ENCODE data around the gene AK3.

The AK3 gene

DNA sequence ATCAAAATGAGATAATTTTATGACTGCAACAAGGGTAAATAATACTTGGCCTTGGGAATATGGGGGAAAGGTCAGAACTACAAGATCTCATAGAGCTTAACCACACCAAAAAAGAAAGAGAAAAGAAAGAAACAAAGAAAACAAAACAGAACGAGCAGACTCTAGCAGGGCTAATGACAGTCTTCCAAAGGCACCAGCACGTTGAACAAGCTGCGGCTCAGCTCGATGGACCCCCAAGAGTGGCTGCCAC, 689 bp downstream of the AK3 start:
- H3K4me3 Mint-ChIP-seq = peak overlapping the region; percentile 85 to 91
- DNase-seq (no peak), ATAC-seq (replicated peaks) (no peak)
- H3K27me3 Mint-ChIP-seq = no peaks in the 10 kb centered on the region
- H3K4me1 Mint-ChIP-seq (ENCODE audit: low read depth in 2 of 2) = peaks cover 27 to 36% of the 10 kb centered on the region in 2 donors
- H3K27ac Mint-ChIP-seq = peak overlapping the region; percentile 86 to 94
- peaks cover 3% of the 10 kb centered on the region for H3K36me3 Mint-ChIP-seq (ENCODE audit: insufficient read depth)
- no peaks in the 10 kb centered on the region for H3K9me3 Mint-ChIP-seq

DNA sequence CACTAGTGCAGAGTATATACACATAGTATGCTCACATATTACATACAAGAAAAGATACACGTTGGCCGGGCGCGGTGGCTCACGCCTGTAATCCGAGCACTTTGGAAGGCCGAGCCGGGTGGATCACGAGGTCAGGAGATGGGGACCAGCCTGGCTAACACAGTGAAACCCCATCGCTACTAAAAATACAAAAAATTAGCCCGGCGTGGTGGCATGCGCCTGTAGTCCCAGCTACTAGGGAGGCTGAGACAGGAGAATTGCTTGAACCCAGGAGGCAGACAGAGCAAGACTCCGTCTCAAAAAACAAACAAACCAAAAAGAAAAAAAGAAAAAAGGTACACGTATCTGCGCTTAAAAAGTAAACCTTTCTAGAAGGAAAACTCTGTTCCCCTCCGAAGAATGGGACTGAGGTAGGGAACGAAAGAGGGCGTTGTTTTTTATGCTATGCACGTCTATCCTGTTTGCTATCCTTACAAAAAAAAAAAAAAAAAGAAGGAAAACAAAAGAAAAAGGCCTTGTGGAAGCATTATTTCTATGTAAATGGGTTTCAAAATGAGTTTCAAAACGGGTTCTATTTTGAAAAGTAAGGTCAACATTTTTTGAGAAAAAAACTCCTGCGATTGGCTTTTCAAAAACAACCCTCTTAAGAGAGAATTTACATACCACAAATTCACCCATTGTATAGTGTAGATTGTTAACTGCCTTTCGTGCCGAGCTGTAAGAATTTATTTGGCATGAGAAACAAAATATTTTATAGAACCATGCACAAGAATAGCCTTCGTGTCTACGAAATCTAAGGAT, 1.2 kb downstream of the AK3 start:
- Mint-ChIP-seq H3K36me3 (ENCODE audit: insufficient read depth) (peaks cover 3% of the 10 kb centered on the region), H3K4me1 (ENCODE audit: low read depth in 2 of 2) (peaks cover 27 to 37% of the 10 kb centered on the region in 2 donors), H3K27ac (peak overlapping the region; percentile 86 to 94), H3K27me3 (no peaks in the 10 kb centered on the region), H3K9me3 (no peaks in the 10 kb centered on the region), H3K4me3 (peak overlapping the region; percentile 85 to 91)
- no peak for DNase-seq
- no peak for ATAC-seq (replicated peaks)

DNA sequence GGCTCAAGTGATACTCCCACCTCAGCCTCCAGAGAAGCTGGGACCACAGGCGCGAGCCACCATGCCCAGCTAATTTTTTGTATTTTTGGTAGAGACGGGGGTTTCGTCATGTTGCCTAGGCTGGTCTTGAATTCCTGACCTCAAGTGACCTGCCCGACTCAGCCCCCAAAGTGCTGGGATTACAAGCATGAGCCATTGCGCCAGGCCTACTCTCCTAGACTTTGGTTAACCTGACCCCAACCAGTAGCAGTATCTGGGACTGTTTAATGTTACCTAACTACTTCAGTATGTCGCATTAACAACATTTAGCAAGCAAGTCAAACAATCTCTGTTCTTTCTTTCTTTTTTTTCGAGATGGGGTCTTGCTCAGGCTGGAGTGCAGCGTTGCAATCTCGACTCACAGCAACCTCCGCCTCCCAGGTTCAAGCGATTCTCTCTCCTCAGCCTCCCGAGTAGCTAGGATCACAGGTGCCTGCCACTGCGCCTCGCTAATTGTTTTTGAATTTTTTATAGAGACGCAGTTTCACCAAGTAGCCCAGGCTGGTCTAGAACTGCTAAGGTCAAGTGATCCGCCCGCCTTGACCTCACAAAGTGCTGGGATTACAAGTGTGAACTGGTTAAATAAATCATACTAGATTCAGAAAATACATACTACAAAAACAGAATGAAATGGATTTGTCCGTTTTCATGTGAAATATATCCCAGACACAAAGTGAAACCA, 2.0 kb downstream of the AK3 start:
- Mint-ChIP-seq H3K27ac (peak overlapping the region; percentile 86 to 94), H3K4me1 (ENCODE audit: low read depth in 2 of 2) (peaks cover 33 to 42% of the 10 kb centered on the region in 2 donors), H3K36me3 (ENCODE audit: insufficient read depth) (peaks cover 3% of the 10 kb centered on the region), H3K9me3 (no peaks in the 10 kb centered on the region), H3K4me3 (peak overlapping the region; percentile 85 to 91), H3K27me3 (no peaks in the 10 kb centered on the region)
- ATAC-seq (replicated peaks) (no peak), DNase-seq (no peak)

- Mint-ChIP-seq H3K9me3 (no peaks in the 10 kb centered on the region), H3K27me3 (no peaks in the 10 kb centered on the region), H3K27ac (no peak overlapping the region), H3K4me3 (no peak overlapping the region), H3K36me3 (ENCODE audit: insufficient read depth) (peaks cover 3% of the 10 kb centered on the region), H3K4me1 (ENCODE audit: low read depth in 2 of 2) (peaks cover 33 to 60% of the 10 kb centered on the region in 2 donors)
- ATAC-seq (replicated peaks) = no peak
- no peak for DNase-seq
These were observed 6.9 kb downstream of the AK3 start for GRCh38 chr9:4734150-4734549.

- peaks cover 30 to 59% of the 10 kb centered on the region in 2 donors for H3K4me1 Mint-ChIP-seq (ENCODE audit: low read depth in 2 of 2)
These were observed 8.1 kb downstream of the AK3 start for GRCh38 chr9:4732890-4733289.

GRCh38 chr9:4727593-4727992, 13.4 kb downstream of the AK3 start:
- Mint-ChIP-seq H3K4me3 (no peak overlapping the region), H3K27ac (peak overlapping the region in 1 of 2 donors; percentile 63), H3K27me3 (no peaks in the 10 kb centered on the region), H3K36me3 (ENCODE audit: insufficient read depth) (peaks cover 8% of the 10 kb centered on the region), H3K9me3 (no peaks in the 10 kb centered on the region), H3K4me1 (ENCODE audit: low read depth in 2 of 2) (peaks cover 28 to 51% of the 10 kb centered on the region in 2 donors)
- ATAC-seq (replicated peaks) = no peak
- no peak for DNase-seq

More at GRCh38 chr9:4732890-4733289, 8.1 kb downstream of the AK3 start:
- Mint-ChIP-seq H3K4me3 (no peak overlapping the region), H3K36me3 (ENCODE audit: insufficient read depth) (no peaks in the 10 kb centered on the region), H3K9me3 (no peaks in the 10 kb centered on the region), H3K27me3 (no peaks in the 10 kb centered on the region), H3K27ac (no peak overlapping the region)
- DNase-seq (no peak), ATAC-seq (replicated peaks) (no peak)

DNA sequence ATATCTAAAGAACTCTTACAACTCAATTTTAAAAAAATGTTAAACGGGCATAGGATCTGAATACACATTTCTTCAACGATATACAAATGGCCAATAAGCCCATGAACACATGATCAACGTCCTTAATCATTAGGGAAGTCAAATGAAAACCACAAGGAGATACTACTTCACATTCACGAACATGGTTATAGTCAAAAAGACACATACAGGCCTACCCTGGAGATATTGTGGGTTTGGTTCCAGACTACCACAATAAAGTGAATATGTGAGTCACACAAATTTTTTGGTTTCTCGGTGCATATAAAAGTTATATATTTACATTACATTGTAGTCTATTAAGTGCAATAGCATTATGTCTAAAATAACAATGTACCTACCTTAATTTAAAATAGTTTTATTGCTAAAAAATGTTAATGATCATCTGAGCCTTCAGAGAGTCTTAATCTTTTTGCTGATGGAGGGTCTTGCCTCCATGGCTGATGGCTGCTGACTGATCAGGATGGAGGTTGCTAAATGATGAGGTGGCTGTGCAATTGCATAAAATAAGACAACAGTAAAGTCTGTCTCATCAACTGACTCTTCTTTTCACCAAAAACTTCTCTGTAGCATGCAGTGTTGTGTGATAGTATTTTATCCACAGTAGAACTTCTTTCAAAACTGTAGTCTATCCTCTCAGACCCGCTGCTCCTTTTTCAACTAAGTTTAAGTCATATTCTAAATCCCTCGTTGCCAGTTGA, 15.1 kb downstream of the AK3 start:
- H3K36me3 Mint-ChIP-seq (ENCODE audit: insufficient read depth) = peaks cover 11% of the 10 kb centered on the region
- no peak overlapping the region for H3K4me3 Mint-ChIP-seq
- peaks cover 24 to 39% of the 10 kb centered on the region in 2 donors for H3K4me1 Mint-ChIP-seq (ENCODE audit: low read depth in 2 of 2)
- H3K27ac Mint-ChIP-seq = peak overlapping the region; percentile 29 to 81
- no peak for DNase-seq
- no peaks in the 10 kb centered on the region for H3K9me3 Mint-ChIP-seq
- peak; percentile 56 for ATAC-seq (replicated peaks)
- H3K27me3 Mint-ChIP-seq = no peaks in the 10 kb centered on the region

- ATAC-seq (replicated peaks) (no peak), DNase-seq (no peak)
- no peaks in the 10 kb centered on the region for H3K27me3 Mint-ChIP-seq
- H3K4me1 Mint-ChIP-seq (ENCODE audit: low read depth in 2 of 2) = peaks cover 10 to 18% of the 10 kb centered on the region in 2 donors
- H3K9me3 Mint-ChIP-seq = no peaks in the 10 kb centered on the region
- no peak overlapping the region for H3K27ac Mint-ChIP-seq
- H3K4me3 Mint-ChIP-seq = no peak overlapping the region
- peaks cover 28% of the 10 kb centered on the region for H3K36me3 Mint-ChIP-seq (ENCODE audit: insufficient read depth)
These were observed 19.3 kb downstream of the AK3 start for GRCh38 chr9:4721736-4722135.

DNA sequence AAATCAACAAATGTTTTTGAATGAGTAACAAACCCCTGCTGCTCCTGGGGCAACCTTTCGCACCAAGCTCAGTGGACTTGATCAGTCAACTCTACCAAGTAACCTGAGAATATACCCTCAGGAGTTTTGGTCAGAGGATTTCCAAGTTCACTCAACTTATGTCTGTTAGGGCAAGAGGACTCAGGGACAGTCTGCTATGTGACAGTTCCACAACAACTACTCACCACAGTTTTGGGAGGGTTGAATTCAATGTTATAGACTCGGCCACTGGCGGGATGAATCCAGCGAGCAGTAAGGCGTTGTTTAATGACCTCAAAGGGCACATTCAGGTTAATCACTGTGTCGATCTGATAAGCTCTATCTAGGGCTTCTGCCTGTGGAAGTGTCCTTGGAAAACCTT, 22.1 kb downstream of the AK3 start:
- peaks cover 0 to 3% of the 10 kb centered on the region in 2 donors for H3K4me1 Mint-ChIP-seq (ENCODE audit: low read depth in 2 of 2)
- no peaks in the 10 kb centered on the region for H3K9me3 Mint-ChIP-seq
- ATAC-seq (replicated peaks) (no peak), DNase-seq (no peak)
- no peak overlapping the region for H3K4me3 Mint-ChIP-seq
- no peaks in the 10 kb centered on the region for H3K27me3 Mint-ChIP-seq
- H3K36me3 Mint-ChIP-seq (ENCODE audit: insufficient read depth) = peaks cover 36% of the 10 kb centered on the region
- peak overlapping the region; percentile 20 to 63 for H3K27ac Mint-ChIP-seq

GRCh38 chr9:4717815-4718214, 23.2 kb downstream of the AK3 start:
- ATAC-seq (replicated peaks) = no peak
- Mint-ChIP-seq H3K27ac (peak overlapping the region in 1 of 2 donors; percentile 68), H3K27me3 (no peaks in the 10 kb centered on the region), H3K4me1 (ENCODE audit: low read depth in 2 of 2) (peaks cover 0 to 3% of the 10 kb centered on the region in 2 donors), H3K9me3 (no peaks in the 10 kb centered on the region), H3K36me3 (ENCODE audit: insufficient read depth) (peaks cover 38% of the 10 kb centered on the region), H3K4me3 (no peak overlapping the region)
- no peak for DNase-seq

DNA sequence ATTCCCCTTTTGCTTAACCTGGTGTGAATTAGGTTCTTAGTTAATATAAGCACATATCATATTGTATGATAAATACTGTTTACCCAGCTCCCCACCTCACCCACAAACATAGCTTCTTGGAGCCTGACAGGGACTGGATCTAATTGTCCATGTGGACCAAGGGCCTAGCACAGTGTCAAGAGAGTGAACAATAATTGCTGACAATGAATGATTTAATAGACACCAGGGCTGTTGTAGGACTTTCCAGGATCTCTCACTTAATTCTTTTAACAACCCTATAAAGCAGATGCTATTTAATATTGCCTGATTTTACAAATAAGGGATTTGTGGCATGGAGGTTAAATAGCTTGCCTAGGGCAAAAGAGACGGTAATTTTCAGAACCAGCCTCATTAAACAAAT, 24.8 kb downstream of the AK3 start:
- Mint-ChIP-seq H3K27me3 (no peaks in the 10 kb centered on the region), H3K4me1 (ENCODE audit: low read depth in 2 of 2) (peaks cover 0 to 7% of the 10 kb centered on the region in 2 donors), H3K27ac (peak overlapping the region in 1 of 2 donors; percentile 77), H3K9me3 (no peaks in the 10 kb centered on the region), H3K4me3 (no peak overlapping the region), H3K36me3 (ENCODE audit: insufficient read depth) (peaks cover 44% of the 10 kb centered on the region)
- no peak for ATAC-seq (replicated peaks)
- DNase-seq = no peak

- Mint-ChIP-seq H3K4me1 (ENCODE audit: low read depth in 2 of 2) (peaks cover 0 to 4% of the 10 kb centered on the region in 2 donors), H3K27me3 (no peaks in the 10 kb centered on the region), H3K4me3 (no peak overlapping the region), H3K27ac (no peak overlapping the region), H3K36me3 (ENCODE audit: insufficient read depth) (peaks cover 47% of the 10 kb centered on the region), H3K9me3 (no peaks in the 10 kb centered on the region)
- ATAC-seq (replicated peaks) (no peak), DNase-seq (no peak)
These were observed 26.6 kb downstream of the AK3 start for GRCh38 chr9:4714266-4715016.

GRCh38 chr9:4713849-4714248, 27.2 kb downstream of the AK3 start:
- peaks cover 0 to 4% of the 10 kb centered on the region in 2 donors for H3K4me1 Mint-ChIP-seq (ENCODE audit: low read depth in 2 of 2)
- no peak for ATAC-seq (replicated peaks)

More at GRCh38 chr9:4713849-4714248, 27.2 kb downstream of the AK3 start:
- H3K9me3 Mint-ChIP-seq = no peaks in the 10 kb centered on the region
- H3K27me3 Mint-ChIP-seq = no peaks in the 10 kb centered on the region
- no peak for DNase-seq
- peaks cover 50% of the 10 kb centered on the region for H3K36me3 Mint-ChIP-seq (ENCODE audit: insufficient read depth)
- no peak overlapping the region for H3K4me3 Mint-ChIP-seq
- H3K27ac Mint-ChIP-seq = no peak overlapping the region

Measured in effector memory CD8-positive, alpha-beta T cell (primary cell).